ENCODE results near the gene TYMP.
A peak's percentile ranks its signal among the peaks of the same experiment; 100 is the strongest.

TYMP gene

DNA sequence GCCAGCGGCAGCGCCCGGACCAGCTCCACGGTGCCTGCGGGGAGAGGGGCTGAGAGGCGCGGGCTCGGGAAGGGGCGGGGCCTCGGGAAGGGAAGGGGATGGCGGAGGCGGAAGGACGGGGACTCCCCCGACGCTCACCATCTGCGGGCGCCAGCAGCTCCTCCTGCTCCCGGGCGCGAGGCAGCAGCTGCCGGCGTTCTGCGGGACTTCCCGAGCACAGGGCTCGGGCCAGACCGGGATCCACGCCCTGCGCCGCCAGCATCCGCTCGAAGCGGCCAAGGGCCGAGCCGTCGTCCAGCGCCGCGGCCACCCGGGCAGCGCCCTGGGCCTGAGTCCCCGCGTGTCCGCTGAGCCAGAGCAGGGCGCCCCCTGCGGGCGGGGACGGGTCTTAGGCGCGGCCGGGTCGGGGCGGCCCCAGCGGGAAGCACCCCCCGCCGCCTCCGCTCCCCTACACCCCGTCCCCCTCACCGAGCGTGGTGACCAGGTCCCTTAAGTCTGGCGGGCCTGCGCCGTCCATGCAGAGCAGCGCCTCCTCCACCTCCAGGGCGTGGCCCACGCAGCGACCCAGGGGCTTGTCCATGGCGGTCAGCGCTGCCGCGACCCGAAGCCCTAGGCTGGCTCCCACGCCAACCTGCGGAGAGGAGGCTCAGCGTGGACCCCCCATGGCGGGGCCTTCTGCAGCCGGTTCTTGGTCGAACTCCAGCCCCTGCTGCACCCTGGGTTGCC, 3.5 kb downstream of the TYMP start (continued):
- TF ChIP-seq, protein P1, sequence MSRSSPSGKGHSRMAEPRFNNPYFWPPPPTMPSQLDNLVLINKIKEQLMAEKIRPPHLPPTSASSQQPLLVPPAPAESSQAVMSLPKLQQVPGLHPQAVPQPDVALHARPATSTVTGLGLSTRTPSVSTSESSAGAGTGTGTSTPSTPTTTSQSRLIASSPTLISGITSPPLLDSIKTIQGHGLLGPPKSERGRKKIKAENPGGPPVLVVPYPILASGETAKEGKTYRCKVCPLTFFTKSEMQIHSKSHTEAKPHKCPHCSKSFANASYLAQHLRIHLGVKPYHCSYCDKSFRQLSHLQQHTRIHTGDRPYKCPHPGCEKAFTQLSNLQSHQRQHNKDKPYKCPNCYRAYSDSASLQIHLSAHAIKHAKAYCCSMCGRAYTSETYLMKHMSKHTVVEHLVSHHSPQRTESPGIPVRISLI (tag by site-specific recombination; IDR thresholded peaks at IDR 0.05): no peak
- TF ChIP-seq, protein P2, sequence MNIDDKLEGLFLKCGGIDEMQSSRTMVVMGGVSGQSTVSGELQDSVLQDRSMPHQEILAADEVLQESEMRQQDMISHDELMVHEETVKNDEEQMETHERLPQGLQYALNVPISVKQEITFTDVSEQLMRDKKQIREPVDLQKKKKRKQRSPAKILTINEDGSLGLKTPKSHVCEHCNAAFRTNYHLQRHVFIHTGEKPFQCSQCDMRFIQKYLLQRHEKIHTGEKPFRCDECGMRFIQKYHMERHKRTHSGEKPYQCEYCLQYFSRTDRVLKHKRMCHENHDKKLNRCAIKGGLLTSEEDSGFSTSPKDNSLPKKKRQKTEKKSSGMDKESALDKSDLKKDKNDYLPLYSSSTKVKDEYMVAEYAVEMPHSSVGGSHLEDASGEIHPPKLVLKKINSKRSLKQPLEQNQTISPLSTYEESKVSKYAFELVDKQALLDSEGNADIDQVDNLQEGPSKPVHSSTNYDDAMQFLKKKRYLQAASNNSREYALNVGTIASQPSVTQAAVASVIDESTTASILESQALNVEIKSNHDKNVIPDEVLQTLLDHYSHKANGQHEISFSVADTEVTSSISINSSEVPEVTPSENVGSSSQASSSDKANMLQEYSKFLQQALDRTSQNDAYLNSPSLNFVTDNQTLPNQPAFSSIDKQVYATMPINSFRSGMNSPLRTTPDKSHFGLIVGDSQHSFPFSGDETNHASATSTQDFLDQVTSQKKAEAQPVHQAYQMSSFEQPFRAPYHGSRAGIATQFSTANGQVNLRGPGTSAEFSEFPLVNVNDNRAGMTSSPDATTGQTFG (tag by site-specific recombination; IDR thresholded peaks at IDR 0.05; ENCODE audit: borderline replicate concordance): no peak
- TF ChIP-seq BCL11B (tag by site-specific recombination; IDR thresholded peaks at IDR 0.05; ENCODE audit: low read depth) (peak; percentile 55; the same call in 1 of the 2 replicates), HOXD13 (CRISPR knock-in tag; IDR thresholded peaks at IDR 0.05; ENCODE audit: borderline replicate concordance) (no peak), HOXC10 (CRISPR knock-in tag; IDR thresholded peaks at IDR 0.05) (0 out of 2 replicates have a peak, but pooled peaks have one; percentile 37), ZNF768 (tag by site-specific recombination; IDR thresholded peaks at IDR 0.05) (no peak), ZNF146 (tag by site-specific recombination; IDR thresholded peaks at IDR 0.05) (no peak), EGR2 (tag by site-specific recombination; IDR thresholded peaks at IDR 0.05; ENCODE audit: low read depth) (peak; percentile 35), ZNF629 (tag by site-specific recombination; IDR thresholded peaks at IDR 0.05) (0 out of 2 replicates have a peak, but pooled peaks have one; percentile 7), ZNF701 (tag by site-specific recombination; IDR thresholded peaks at IDR 0.05) (no peak), WT1 (tag by site-specific recombination; IDR thresholded peaks at IDR 0.05) (no peak), ZBTB8A (tag by site-specific recombination; IDR thresholded peaks at IDR 0.05) (peak; percentile 87), KLF1 (tag by site-specific recombination; IDR thresholded peaks at IDR 0.05) (no peak; the same call in 1 of the 2 replicates), ZNF521 (tag by site-specific recombination; IDR thresholded peaks at IDR 0.05) (no peak), ZXDB (tag by site-specific recombination; IDR thresholded peaks at IDR 0.05) (no peak), ZNF23 (tag by site-specific recombination; IDR thresholded peaks at IDR 0.05; ENCODE audit: borderline replicate concordance) (no peak), ZNF10 (tag by site-specific recombination; IDR thresholded peaks at IDR 0.05) (no peak), ZNF174 (tag by site-specific recombination; IDR thresholded peaks at IDR 0.05) (no peak)
- TF ChIP-seq, protein P3, sequence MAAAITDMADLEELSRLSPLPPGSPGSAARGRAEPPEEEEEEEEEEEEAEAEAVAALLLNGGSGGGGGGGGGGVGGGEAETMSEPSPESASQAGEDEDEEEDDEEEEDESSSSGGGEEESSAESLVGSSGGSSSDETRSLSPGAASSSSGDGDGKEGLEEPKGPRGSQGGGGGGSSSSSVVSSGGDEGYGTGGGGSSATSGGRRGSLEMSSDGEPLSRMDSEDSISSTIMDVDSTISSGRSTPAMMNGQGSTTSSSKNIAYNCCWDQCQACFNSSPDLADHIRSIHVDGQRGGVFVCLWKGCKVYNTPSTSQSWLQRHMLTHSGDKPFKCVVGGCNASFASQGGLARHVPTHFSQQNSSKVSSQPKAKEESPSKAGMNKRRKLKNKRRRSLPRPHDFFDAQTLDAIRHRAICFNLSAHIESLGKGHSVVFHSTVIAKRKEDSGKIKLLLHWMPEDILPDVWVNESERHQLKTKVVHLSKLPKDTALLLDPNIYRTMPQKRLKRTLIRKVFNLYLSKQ (tag by site-specific recombination; IDR thresholded peaks at IDR 0.05; ENCODE audit: borderline replicate concordance): no peak
- TF ChIP-seq, protein P4, sequence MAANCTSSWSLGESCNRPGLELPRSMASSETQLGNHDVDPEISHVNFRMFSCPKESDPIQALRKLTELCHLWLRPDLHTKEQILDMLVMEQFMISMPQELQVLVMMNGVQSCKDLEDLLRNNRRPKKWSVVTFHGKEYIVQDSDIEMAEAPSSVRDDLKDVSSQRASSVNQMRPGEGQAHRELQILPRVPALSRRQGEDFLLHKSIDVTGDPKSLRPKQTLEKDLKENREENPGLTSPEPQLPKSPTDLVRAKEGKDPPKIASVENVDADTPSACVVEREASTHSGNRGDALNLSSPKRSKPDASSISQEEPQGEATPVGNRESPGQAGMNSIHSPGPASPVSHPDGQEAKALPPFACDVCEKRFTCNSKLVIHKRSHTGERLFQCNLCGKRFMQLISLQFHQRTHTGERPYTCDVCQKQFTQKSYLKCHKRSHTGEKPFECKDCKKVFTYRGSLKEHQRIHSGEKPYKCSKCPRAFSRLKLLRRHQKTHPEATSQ (tag by site-specific recombination; IDR thresholded peaks at IDR 0.05): 0 out of 2 replicates have a peak, but pooled peaks have one; percentile 69
- TF ChIP-seq, protein P5, sequence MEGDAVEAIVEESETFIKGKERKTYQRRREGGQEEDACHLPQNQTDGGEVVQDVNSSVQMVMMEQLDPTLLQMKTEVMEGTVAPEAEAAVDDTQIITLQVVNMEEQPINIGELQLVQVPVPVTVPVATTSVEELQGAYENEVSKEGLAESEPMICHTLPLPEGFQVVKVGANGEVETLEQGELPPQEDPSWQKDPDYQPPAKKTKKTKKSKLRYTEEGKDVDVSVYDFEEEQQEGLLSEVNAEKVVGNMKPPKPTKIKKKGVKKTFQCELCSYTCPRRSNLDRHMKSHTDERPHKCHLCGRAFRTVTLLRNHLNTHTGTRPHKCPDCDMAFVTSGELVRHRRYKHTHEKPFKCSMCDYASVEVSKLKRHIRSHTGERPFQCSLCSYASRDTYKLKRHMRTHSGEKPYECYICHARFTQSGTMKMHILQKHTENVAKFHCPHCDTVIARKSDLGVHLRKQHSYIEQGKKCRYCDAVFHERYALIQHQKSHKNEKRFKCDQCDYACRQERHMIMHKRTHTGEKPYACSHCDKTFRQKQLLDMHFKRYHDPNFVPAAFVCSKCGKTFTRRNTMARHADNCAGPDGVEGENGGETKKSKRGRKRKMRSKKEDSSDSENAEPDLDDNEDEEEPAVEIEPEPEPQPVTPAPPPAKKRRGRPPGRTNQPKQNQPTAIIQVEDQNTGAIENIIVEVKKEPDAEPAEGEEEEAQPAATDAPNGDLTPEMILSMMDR (tag by site-specific recombination; IDR thresholded peaks at IDR 0.05): peak; percentile 21; the same call in 1 of the 2 replicates
- TF ChIP-seq, protein P6, sequence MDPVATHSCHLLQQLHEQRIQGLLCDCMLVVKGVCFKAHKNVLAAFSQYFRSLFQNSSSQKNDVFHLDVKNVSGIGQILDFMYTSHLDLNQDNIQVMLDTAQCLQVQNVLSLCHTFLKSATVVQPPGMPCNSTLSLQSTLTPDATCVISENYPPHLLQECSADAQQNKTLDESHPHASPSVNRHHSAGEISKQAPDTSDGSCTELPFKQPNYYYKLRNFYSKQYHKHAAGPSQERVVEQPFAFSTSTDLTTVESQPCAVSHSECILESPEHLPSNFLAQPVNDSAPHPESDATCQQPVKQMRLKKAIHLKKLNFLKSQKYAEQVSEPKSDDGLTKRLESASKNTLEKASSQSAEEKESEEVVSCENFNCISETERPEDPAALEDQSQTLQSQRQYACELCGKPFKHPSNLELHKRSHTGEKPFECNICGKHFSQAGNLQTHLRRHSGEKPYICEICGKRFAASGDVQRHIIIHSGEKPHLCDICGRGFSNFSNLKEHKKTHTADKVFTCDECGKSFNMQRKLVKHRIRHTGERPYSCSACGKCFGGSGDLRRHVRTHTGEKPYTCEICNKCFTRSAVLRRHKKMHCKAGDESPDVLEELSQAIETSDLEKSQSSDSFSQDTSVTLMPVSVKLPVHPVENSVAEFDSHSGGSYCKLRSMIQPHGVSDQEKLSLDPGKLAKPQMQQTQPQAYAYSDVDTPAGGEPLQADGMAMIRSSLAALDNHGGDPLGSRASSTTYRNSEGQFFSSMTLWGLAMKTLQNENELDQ (tag by site-specific recombination; IDR thresholded peaks at IDR 0.05; ENCODE audit: low read depth): no peak
- TF ChIP-seq, protein P7, sequence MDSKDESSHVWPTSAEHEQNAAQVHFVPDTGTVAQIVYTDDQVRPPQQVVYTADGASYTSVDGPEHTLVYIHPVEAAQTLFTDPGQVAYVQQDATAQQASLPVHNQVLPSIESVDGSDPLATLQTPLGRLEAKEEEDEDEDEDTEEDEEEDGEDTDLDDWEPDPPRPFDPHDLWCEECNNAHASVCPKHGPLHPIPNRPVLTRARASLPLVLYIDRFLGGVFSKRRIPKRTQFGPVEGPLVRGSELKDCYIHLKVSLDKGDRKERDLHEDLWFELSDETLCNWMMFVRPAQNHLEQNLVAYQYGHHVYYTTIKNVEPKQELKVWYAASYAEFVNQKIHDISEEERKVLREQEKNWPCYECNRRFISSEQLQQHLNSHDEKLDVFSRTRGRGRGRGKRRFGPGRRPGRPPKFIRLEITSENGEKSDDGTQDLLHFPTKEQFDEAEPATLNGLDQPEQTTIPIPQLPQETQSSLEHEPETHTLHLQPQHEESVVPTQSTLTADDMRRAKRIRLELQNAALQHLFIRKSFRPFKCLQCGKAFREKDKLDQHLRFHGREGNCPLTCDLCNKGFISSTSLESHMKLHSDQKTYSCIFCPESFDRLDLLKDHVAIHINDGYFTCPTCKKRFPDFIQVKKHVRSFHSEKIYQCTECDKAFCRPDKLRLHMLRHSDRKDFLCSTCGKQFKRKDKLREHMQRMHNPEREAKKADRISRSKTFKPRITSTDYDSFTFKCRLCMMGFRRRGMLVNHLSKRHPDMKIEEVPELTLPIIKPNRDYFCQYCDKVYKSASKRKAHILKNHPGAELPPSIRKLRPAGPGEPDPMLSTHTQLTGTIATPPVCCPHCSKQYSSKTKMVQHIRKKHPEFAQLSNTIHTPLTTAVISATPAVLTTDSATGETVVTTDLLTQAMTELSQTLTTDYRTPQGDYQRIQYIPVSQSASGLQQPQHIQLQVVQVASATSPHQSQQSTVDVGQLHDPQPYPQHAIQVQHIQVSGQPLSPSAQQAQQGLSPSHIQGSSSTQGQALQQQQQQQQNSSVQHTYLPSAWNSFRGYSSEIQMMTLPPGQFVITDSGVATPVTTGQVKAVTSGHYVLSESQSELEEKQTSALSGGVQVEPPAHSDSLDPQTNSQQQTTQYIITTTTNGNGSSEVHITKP (tag by site-specific recombination; IDR thresholded peaks at IDR 0.05): no peak
